H1 (cell line): ENCODE measurements around the gene ZBTB16. TPM values are rescaled to one million over a fixed set of nuclear protein-coding genes. Genes with fewer than 3 reads are reported as not detected.

Experiments
- CTCF ChIA-PET: fragments of 300-600 bp; sonication (Branson Sonifier 250); formaldehyde crosslinking; loops from one replicate; lab custom pipeline; 2021; ENCODE audit not compliant: partially characterized antibody; lab: Charles Lee
- POLR2A ChIA-PET: fragments of 300-600 bp; sonication (Branson Sonifier 250); formaldehyde crosslinking; loops from one replicate; lab custom pipeline; 2021; ENCODE audit warnings: inconsistent platforms; ENCODE audit not compliant: partially characterized antibody; lab: Charles Lee
- DNase-seq, 2 experiments: peaks; one replicate each; pipeline versions ENCODE4 v3.0.0 to v3.0.0-alpha.2; 2010 to 2022; ENCODE audit warnings: low spot score in 2 of 2, low read depth in 1 of 2, mixed read lengths in 1 of 2
- FAIRE-seq: peaks from 2 replicates; lab custom pipeline; 2011; peaks lifted over from hg19 to GRCh38; lab: Jason Lieb, UNC
- H2AFZ ChIP-seq: 2 replicates; pipeline ENCODE4 v1.8.1; 2012; ENCODE audit warnings: low read length, inconsistent platforms
- H2AK5ac ChIP-seq: 2 replicates; pipeline ENCODE4 v1.6.1; 2013; ENCODE audit warnings: low read depth, low read length
- H2BK120ac ChIP-seq: replicated peaks from 2 replicates; pipeline ENCODE3; 2013; ENCODE audit warnings: low read depth, low read length, inconsistent platforms
- H2BK12ac ChIP-seq: 2 replicates; pipeline ENCODE4 v1.6.1; 2013; ENCODE audit warnings: low read depth, low read length
- H2BK15ac ChIP-seq: 2 replicates; pipeline ENCODE4 v1.6.1; 2013; ENCODE audit warnings: low read length
- H2BK20ac ChIP-seq: 2 replicates; pipeline ENCODE4 v1.6.1; 2013; ENCODE audit warnings: low read length
- H2BK5ac ChIP-seq: 2 replicates; pipeline ENCODE4 v1.6.1; 2013; ENCODE audit warnings: low read depth, low read length
- H3K14ac ChIP-seq: 2 replicates; pipeline ENCODE4 v1.6.1; 2013; ENCODE audit warnings: inconsistent platforms; ENCODE audit not compliant: insufficient read length
- H3K18ac ChIP-seq: 2 replicates; pipeline ENCODE4 v1.6.1; 2013; ENCODE audit warnings: low read length; ENCODE audit errors: extremely low read depth
- H3K23ac ChIP-seq: 2 replicates; pipeline ENCODE4 v1.6.1; 2013; ENCODE audit warnings: inconsistent platforms; ENCODE audit not compliant: insufficient read length
- H3K23me2 ChIP-seq: 2 replicates; pipeline ENCODE4 v1.6.1; 2013; ENCODE audit warnings: low read depth, low read length
- H3K27ac ChIP-seq: 2 replicates; pipeline ENCODE4 v1.6.1; 2011; ENCODE audit warnings: low read depth, low read length, inconsistent platforms
- H3K27me3 ChIP-seq, 4 experiments: replicated peaks in 1 of 4; 1 replicate in 1 of 4; 2 replicates in 3 of 4; pipeline versions ENCODE4 v1.6.1 to v1.8.1; 2011 to 2013; ENCODE audit warnings: low read length in 3 of 4, mild to moderate bottlenecking in 3 of 4, inconsistent platforms in 2 of 4, mixed read lengths in 2 of 4, moderate library complexity in 1 of 4; ENCODE audit not compliant: control insufficient read depth in 3 of 4, insufficient read depth in 3 of 4; ENCODE audit errors: extremely low read depth in 1 of 4
- H3K36me3 ChIP-seq, 4 experiments: 2 replicates each; pipeline versions ENCODE4 v1.6.1 to v1.8.1; 2011 to 2013; ENCODE audit warnings: mild to moderate bottlenecking in 4 of 4, low read length in 3 of 4, moderate library complexity in 2 of 4, control low read depth in 1 of 4, inconsistent platforms in 1 of 4; ENCODE audit not compliant: insufficient read depth in 4 of 4, control insufficient read depth in 2 of 4
- H3K4ac ChIP-seq: replicated peaks from 2 replicates; pipeline ENCODE3; 2013; ENCODE audit warnings: low read length, low read depth, mixed read lengths, inconsistent platforms; ENCODE audit not compliant: insufficient read length
- H3K4me1 ChIP-seq, 4 experiments: replicated peaks in 1 of 4; 1 replicate in 1 of 4; 2 replicates in 3 of 4; pipeline versions ENCODE4 v1.6.1 to v1.8.1; 2011 to 2013; ENCODE audit warnings: low read length in 3 of 4, inconsistent platforms in 2 of 4, mixed read lengths in 1 of 4; ENCODE audit not compliant: insufficient read depth in 4 of 4, control insufficient read depth in 3 of 4
- H3K4me2 ChIP-seq, 2 experiments: 2 replicates each; pipeline versions ENCODE4 v1.6.1 to v1.8.1; 2011 to 2013; ENCODE audit warnings: low read depth in 2 of 2, low read length in 2 of 2, control low read depth in 1 of 2, inconsistent platforms in 1 of 2, mild to moderate bottlenecking in 1 of 2; ENCODE audit not compliant: insufficient read depth in 1 of 2
- H3K4me3 ChIP-seq, 4 experiments: fragments of 200-600, 300-600 bp in 1 of 4; sonication (generic), shearing (Covaris generic), sonication (Bioruptor Twin) in 1 of 4; 2 replicates each; pipeline versions ENCODE4 v1.5.1 to v1.8.1; 2011 to 2016; ENCODE audit warnings: low read length in 4 of 4, low read depth in 3 of 4, control low read depth in 2 of 4, inconsistent platforms in 2 of 4, mild to moderate bottlenecking in 2 of 4, mixed read lengths in 1 of 4, moderate library complexity in 1 of 4; ENCODE audit not compliant: insufficient read depth in 2 of 4; ENCODE audit errors: extremely low read depth in 1 of 4
- H3K56ac ChIP-seq: replicated peaks from 2 replicates; pipeline ENCODE3; 2013; ENCODE audit warnings: low read depth, mild to moderate bottlenecking, mixed read lengths, low read length, inconsistent platforms; ENCODE audit not compliant: insufficient read length
- H3K79me1 ChIP-seq: 2 replicates; pipeline ENCODE4 v1.6.1; 2013; ENCODE audit warnings: low read depth, low read length, control low read depth
- H3K79me2 ChIP-seq, 2 experiments: 2 replicates each; pipeline versions ENCODE4 v1.6.1 to v1.8.1; 2012 to 2013; ENCODE audit warnings: low read length in 2 of 2, mild to moderate bottlenecking in 2 of 2, inconsistent platforms in 1 of 2; ENCODE audit not compliant: insufficient read depth in 2 of 2, control insufficient read depth in 1 of 2
- H3K9ac ChIP-seq, 4 experiments: replicated peaks in 1 of 4; 1 replicate in 1 of 4; 2 replicates in 3 of 4; pipeline versions ENCODE4 v1.6.1 to v1.8.1; 2011 to 2013; ENCODE audit warnings: low read depth in 3 of 4, low read length in 3 of 4, control low read depth in 2 of 4, mild to moderate bottlenecking in 2 of 4, moderate library complexity in 2 of 4, inconsistent platforms in 1 of 4; ENCODE audit errors: extremely low read depth in 1 of 4
- H3K9me3 ChIP-seq, 2 experiments: 2 replicates each; pipeline versions ENCODE4 v1.6.1 to v1.8.1; 2012 to 2013; ENCODE audit warnings: mild to moderate bottlenecking in 2 of 2, moderate library complexity in 2 of 2, control low read depth in 1 of 2, inconsistent platforms in 1 of 2, low read depth in 1 of 2, low read length in 1 of 2, mixed read lengths in 1 of 2; ENCODE audit not compliant: insufficient read depth in 2 of 2
- H4K20me1 ChIP-seq, 2 experiments: replicated peaks in 1 of 2; 2 replicates each; pipeline versions ENCODE3 to v1.8.1; 2011 to 2013; ENCODE audit warnings: inconsistent platforms in 2 of 2, low read length in 2 of 2, mild to moderate bottlenecking in 1 of 2; ENCODE audit not compliant: insufficient read depth in 2 of 2, control insufficient read depth in 1 of 2
- H4K5ac ChIP-seq: 2 replicates; pipeline ENCODE4 v1.6.1; 2013; ENCODE audit warnings: low read length, low read depth, mixed read lengths, inconsistent platforms; ENCODE audit not compliant: insufficient read length
- H4K8ac ChIP-seq: 2 replicates; pipeline ENCODE4 v1.8.0; 2013; ENCODE audit warnings: mild to moderate bottlenecking, moderate library complexity, low read length, inconsistent platforms; ENCODE audit not compliant: insufficient read depth; ENCODE audit errors: extremely low read depth
- H4K91ac ChIP-seq: replicated peaks from 2 replicates; pipeline ENCODE3; 2013; ENCODE audit warnings: low read length, mixed read lengths, inconsistent platforms; ENCODE audit not compliant: insufficient read length
- BCL11A ChIP-seq, 2 experiments: IDR thresholded peaks; one replicate each; pipeline ENCODE4 v1.6.1; 2011; ENCODE audit warnings: low read depth in 2 of 2, low read length in 2 of 2, mild to moderate bottlenecking in 2 of 2
- CTBP2 ChIP-seq: IDR thresholded peaks from 2 replicates; pipeline ENCODE4 v1.7.0; 2011; ENCODE audit warnings: borderline replicate concordance, mild to moderate bottlenecking, moderate library complexity, mixed read lengths, low read length; ENCODE audit not compliant: insufficient read depth, insufficient read length
- EGR1 ChIP-seq: IDR thresholded peaks from 2 replicates; pipeline ENCODE4 v1.6.1; 2011; ENCODE audit warnings: low read depth, low read length, borderline replicate concordance
- FOSL1 ChIP-seq: IDR thresholded peaks from 2 replicates; pipeline ENCODE4 v1.6.1; 2011; ENCODE audit warnings: mild to moderate bottlenecking, low read depth, low read length, moderate library complexity; ENCODE audit not compliant: insufficient read depth
- MAX ChIP-seq: IDR thresholded peaks from 2 replicates; pipeline ENCODE4 v1.6.1; 2012; ENCODE audit warnings: inconsistent platforms
- POLR2AphosphoS5 ChIP-seq: IDR thresholded peaks from 2 replicates; pipeline ENCODE4 v1.6.1; 2011; ENCODE audit warnings: low read depth, low read length
- RXRA ChIP-seq: IDR thresholded peaks from 2 replicates; pipeline ENCODE4 v1.6.1; 2011; ENCODE audit warnings: low read depth, mild to moderate bottlenecking, low read length, moderate library complexity; ENCODE audit not compliant: insufficient read depth
- SIN3A ChIP-seq, 2 experiments: IDR thresholded peaks in 1 of 2; conservative IDR thresholded peaks in 1 of 2; 2 replicates each; pipeline ENCODE4 v1.6.1; 2011 to 2012; ENCODE audit warnings: low read length in 2 of 2, improper control_type of control experiment in 1 of 2, low read depth in 1 of 2, mild to moderate bottlenecking in 1 of 2
- SIRT6 ChIP-seq: IDR thresholded peaks from one replicate; pipeline ENCODE4 v1.7.1; 2012; ENCODE audit warnings: low read length, inconsistent platforms
- SUZ12 ChIP-seq: fragments of 200-600 bp; sonication (generic); IDR thresholded peaks from 2 replicates; pipeline ENCODE4 v1.6.1; 2012; ENCODE audit warnings: mild to moderate bottlenecking, inconsistent platforms, low read length, moderate library complexity, mixed read lengths
- TAF1 ChIP-seq: IDR thresholded peaks from 2 replicates; pipeline ENCODE4 v1.6.1; 2011; ENCODE audit warnings: mild to moderate bottlenecking, low read depth, low read length
- YY1 ChIP-seq: IDR thresholded peaks from 2 replicates; pipeline ENCODE4 v1.6.1; 2011; ENCODE audit warnings: low read depth, mild to moderate bottlenecking, low read length
- WGBS, 2 experiments: shearing (Covaris generic) in 1 of 2; methylation state at CpG; one replicate each; pipeline versions ENCODE4 v1.1.6 to v1.1.7; 2013 to 2015; ENCODE audit warnings: low lambda C conversion rate in 2 of 2, mixed read lengths in 2 of 2, inconsistent platforms in 1 of 2, low coverage in 1 of 2, missing lambda C conversion rate in 1 of 2; ENCODE audit not compliant: insufficient replicate concordance in 2 of 2, insufficient coverage in 1 of 2, insufficient read length in 1 of 2; ENCODE audit errors: extremely low coverage in 1 of 2, missing lambda C conversion rate in 1 of 2; 5-methylcytosine and 5-hydroxymethylcytosine counted together
- polyA plus RNA-seq, 7 experiments: library from polyadenylated mRNA; depleted of rRNA in 3 of 7; stranded (reverse) in 5 of 7; unstranded in 2 of 7; fragments of >200 nt in 5 of 7; fragments of 200-250 nt in 2 of 7; gene quantifications; 1 replicate in 5 of 7; 2 replicates in 1 of 7; 4 replicates in 1 of 7; pipeline versions ENCODE4 v1.2.1 to v1.2.3, GENCODE V29; 2011 to 2013; ENCODE audit warnings: missing spikeins in 2 of 7, mixed read lengths in 2 of 7
- total RNA-seq: library from RNA; stranded (reverse); fragmentation: NEBNext Ultra II Directional; extraction: Animal tissue kit (Norgen Biotek cat#: 25700); gene quantifications from 2 replicates; pipeline ENCODE4 v1.2.1, GENCODE V29; 2021

ZBTB16 gene
- total and polyA plus RNA-seq, 2 of the 8 experiments (the other 6 are each of a cell fraction or from before 2014, with no cell fraction given), result 0.12 to 0.61 TPM

- H2AFZ ChIP-seq, result no peak overlapping the region
- H4K20me1 ChIP-seq, result no peaks in the 10 kb centered on the region
- no peak overlapping the region for H3K23ac ChIP-seq
- no peak overlapping the region for H3K18ac ChIP-seq
- no peak overlapping the region for H4K8ac ChIP-seq
- H3K79me1 ChIP-seq, result no peaks in the 10 kb centered on the region
- H3K56ac ChIP-seq, result no peak overlapping the region
- H2BK120ac ChIP-seq, result no peak overlapping the region
- H3K27ac ChIP-seq, result no peak overlapping the region
- no peaks in the 10 kb centered on the region for H3K36me3 ChIP-seq
- no peak overlapping the region for H4K5ac ChIP-seq
- H3K4me3 ChIP-seq, result no peak overlapping the region
- H2AK5ac ChIP-seq, result 0 out of 2 replicates have a peak overlapping the region, but pooled peaks have one; percentile 53
- ChIA-PET CTCF (interaction anchor here (0.6 to 12.0 kb wide), 11 partner anchors 10 to 363 kb away, joined by 3 to 256 read pairs (median 3); no protein-coding TSS in a partner anchor), POLR2A (no interaction called here)
- no peak overlapping the region for H2BK20ac ChIP-seq
- H3K23me2 ChIP-seq, result no peaks in the 10 kb centered on the region; the same call in 1 of the 2 replicates
- no peaks in the 10 kb centered on the region for H3K27me3 ChIP-seq
- peaks cover 0 to 5% (median 0%) of the 10 kb centered on the region in 4 experiments; a peak in 3 of 7 replicates for H3K4me1 ChIP-seq
- DNase-seq, result no peak
- no peak for FAIRE-seq
- H2BK12ac ChIP-seq, result 0 out of 2 replicates have a peak overlapping the region, but pooled peaks have one; percentile 17
- H4K91ac ChIP-seq, result no peak overlapping the region
- H3K14ac ChIP-seq, result no peak overlapping the region
- H2BK5ac ChIP-seq, result no peak overlapping the region
- H3K4me2 ChIP-seq, result no peak overlapping the region
- H3K9me3 ChIP-seq, result no peaks in the 10 kb centered on the region
- 81% methylated on average over 20 of the region's 20 CpGs; no CpG with 5 or more reads in 1 of the 2 experiments for WGBS, 2 experiments
- no peaks in the 10 kb centered on the region for H3K79me2 ChIP-seq
- H3K9ac ChIP-seq, result peak overlapping the region in 1 of 4 experiments; percentile 2; a peak in 1 of 7 replicates
- no peak overlapping the region for H3K4ac ChIP-seq
- H2BK15ac ChIP-seq, result no peak overlapping the region
- no peak for TF ChIP-seq POLR2AphosphoS5
- TF ChIP-seq SUZ12, result no peak
- TF ChIP-seq TAF1, result no peak
- no peak for TF ChIP-seq BCL11A (IDR thresholded peaks at IDR 0.05; ENCODE audit: low read depth in 2 of 2, low read length in 2 of 2)
- no peak for TF ChIP-seq SIN3A (conservative IDR thresholded peaks at IDR 0.05 in 1 of 2, IDR thresholded peaks at IDR 0.05 in 1 of 2; ENCODE audit: low read depth in 1 of 2, low read length in 2 of 2)
- TF ChIP-seq CTBP2, result no peak
- no peak for TF ChIP-seq EGR1
- no peak for TF ChIP-seq MAX
- TF ChIP-seq RXRA, result no peak
- TF ChIP-seq SIRT6, result no peak
- no peak for TF ChIP-seq YY1
- no peak for TF ChIP-seq FOSL1
These were observed 196.9 kb downstream of the ZBTB16 start for GRCh38 chr11:114256176-114256966.
